HG03108 (cell line): ENCODE data around the gene SLC35B3.
"Not testable (repeated sequence)": the region's sequence is repeated elsewhere in the genome, so short reads cannot be mapped to it uniquely, and the experiment has no call there.

ENCODE experiments used
- ATAC-seq: cut with Tn5 transposase; IDR thresholded peaks from one replicate; pipeline ENCODE4 v1.9.1; 2021; ENCODE audit warnings: moderate library complexity; ENCODE audit not compliant: unreplicated experiment

SLC35B3 gene

GRCh38 chr6:8435093-8435844 is at the start of gene SLC35B3:
TSS of gene SLC35B3 (minus strand) at chr6:8435545.
- ATAC-seq = peak; percentile 98

- no peak for ATAC-seq
Observed at GRCh38 chr6:8483650-8484049, 48.3 kb upstream of the SLC35B3 start.

- ATAC-seq = no peak
Observed at GRCh38 chr6:8481727-8482126, 46.4 kb upstream of the SLC35B3 start.

- ATAC-seq = no peak
Observed at GRCh38 chr6:8478418-8478817, 43.1 kb upstream of the SLC35B3 start.

- no peak for ATAC-seq
Observed at GRCh38 chr6:8476656-8477055, 41.3 kb upstream of the SLC35B3 start.

- no peak for ATAC-seq
Observed at GRCh38 chr6:8468552-8469356, 33.4 kb upstream of the SLC35B3 start.

GRCh38 chr6:8462694-8463093 is 27.3 kb upstream of the SLC35B3 start:
- no peak for ATAC-seq

GRCh38 chr6:8462169-8462568 is 26.8 kb upstream of the SLC35B3 start:
- no peak for ATAC-seq

GRCh38 chr6:8446391-8446790 is 11.0 kb upstream of the SLC35B3 start:
- no peak for ATAC-seq

- not testable (repeated sequence) for ATAC-seq
Observed at GRCh38 chr6:8445930-8446329, 10.6 kb upstream of the SLC35B3 start.

- ATAC-seq = no peak
Observed at GRCh38 chr6:8442150-8442549, 6.8 kb upstream of the SLC35B3 start.

- ATAC-seq = no peak
Observed at GRCh38 chr6:8441452-8441851, 6.1 kb upstream of the SLC35B3 start.

GRCh38 chr6:8439601-8440268 is 4.4 kb upstream of the SLC35B3 start:
- no peak for ATAC-seq

- no peak for ATAC-seq
Observed at GRCh38 chr6:8437813-8438212, 2.5 kb upstream of the SLC35B3 start.

GRCh38 chr6:8436966-8437365 is 1.6 kb upstream of the SLC35B3 start:
- no peak for ATAC-seq

- ATAC-seq = no peak
Observed at GRCh38 chr6:8435845-8436168, 462 bp upstream of the SLC35B3 start.

GRCh38 chr6:8434727-8435092 is 635 bp downstream of the SLC35B3 start:
- ATAC-seq = no peak

GRCh38 chr6:8432614-8433013 is 2.7 kb downstream of the SLC35B3 start:
- no peak for ATAC-seq

- ATAC-seq = no peak
Observed at GRCh38 chr6:8429821-8430220, 5.5 kb downstream of the SLC35B3 start.

- ATAC-seq = not testable (repeated sequence)
Observed at GRCh38 chr6:8426544-8426943, 8.8 kb downstream of the SLC35B3 start.

GRCh38 chr6:8420031-8420588 is 15.2 kb downstream of the SLC35B3 start:
- no peak for ATAC-seq

- ATAC-seq = no peak
Observed at GRCh38 chr6:8415913-8416312, 19.4 kb downstream of the SLC35B3 start.
